Liver (tissue), 9 donors: ENCODE results near the gene CNTN5. TPM values are rescaled to one million over a fixed set of nuclear protein-coding genes. Genes with fewer than 3 reads are reported as not detected.

Experiments used
- DNase-seq: peaks from one replicate; pipeline ENCODE4 v3.0.0-alpha.2; 2017; ENCODE audit warnings: low spot score
- H3K27ac ChIP-seq, 2 donors: one replicate each; pipeline ENCODE4 v1.7.0; 2013; ENCODE audit warnings: inconsistent platforms in 2 of 2, low read length in 2 of 2, control low read depth in 1 of 2, low read depth in 1 of 2, mild to moderate bottlenecking in 1 of 2
- H3K27me3 ChIP-seq, 4 donors: one replicate each; pipeline versions ENCODE4 v1.6.1 to v1.7.0; 2013; ENCODE audit warnings: low read length in 3 of 4, inconsistent platforms in 1 of 4, mild to moderate bottlenecking in 1 of 4, moderate library complexity in 1 of 4; ENCODE audit not compliant: control insufficient read depth in 4 of 4, insufficient read depth in 4 of 4
- H3K36me3 ChIP-seq, 4 donors: one replicate each; pipeline versions ENCODE4 v1.6.1 to v1.7.0; 2013; ENCODE audit warnings: low read length in 3 of 4, mild to moderate bottlenecking in 3 of 4, low read depth in 1 of 4, moderate library complexity in 1 of 4; ENCODE audit not compliant: control insufficient read depth in 4 of 4, insufficient read depth in 3 of 4
- H3K4me1 ChIP-seq, 4 donors: one replicate each; pipeline versions ENCODE4 v1.6.1 to v1.7.0; 2013; ENCODE audit warnings: low read length in 3 of 4, mild to moderate bottlenecking in 3 of 4, moderate library complexity in 1 of 4; ENCODE audit not compliant: control insufficient read depth in 4 of 4, insufficient read depth in 4 of 4
- H3K4me3 ChIP-seq, 3 donors: one replicate each; pipeline versions ENCODE4 v1.6.1 to v1.7.0; 2013; ENCODE audit warnings: low read length in 3 of 3, control low read depth in 1 of 3, low read depth in 1 of 3, mild to moderate bottlenecking in 1 of 3
- H3K9ac ChIP-seq, 2 donors: one replicate each; pipeline ENCODE4 v1.7.0; 2013; ENCODE audit warnings: low read length in 2 of 2, mild to moderate bottlenecking in 2 of 2, moderate library complexity in 2 of 2, control low read depth in 1 of 2, low read depth in 1 of 2
- H3K9me3 ChIP-seq, 4 donors: one replicate each; pipeline versions ENCODE4 v1.6.1 to v1.7.0; 2013; ENCODE audit warnings: low read length in 3 of 4; ENCODE audit not compliant: control insufficient read depth in 4 of 4
- GABPA ChIP-seq, 2 donors: IDR thresholded peaks in 1 of 2; conservative IDR thresholded peaks in 1 of 2; 2 replicates each; pipeline ENCODE4 v1.6.1; 2016; ENCODE audit warnings: antibody characterized with exemption in 2 of 2, mild to moderate bottlenecking in 1 of 2, moderate library complexity in 1 of 2
- HNF4A ChIP-seq, 2 donors: conservative IDR thresholded peaks; 2 replicates each; pipeline ENCODE4 v1.6.1; 2016; ENCODE audit warnings: antibody characterized with exemption in 2 of 2, mild to moderate bottlenecking in 2 of 2
- HNF4G ChIP-seq: IDR thresholded peaks from 2 replicates; pipeline ENCODE4 v1.6.1; 2016; ENCODE audit warnings: antibody characterized with exemption
- RAD21 ChIP-seq, 2 donors: IDR thresholded peaks; 2 replicates each; pipeline ENCODE4 v1.6.1; 2016; ENCODE audit warnings: antibody characterized with exemption in 2 of 2, mild to moderate bottlenecking in 2 of 2
- RXRA ChIP-seq, 2 donors: IDR thresholded peaks; 2 replicates each; pipeline ENCODE4 v1.6.1; 2017 to 2018; ENCODE audit warnings: antibody characterized with exemption in 2 of 2, mild to moderate bottlenecking in 1 of 2
- WGBS: extraction: QIAGEN DNeasy Blood & Tissue Kit; methylation state at CpG from one replicate; pipeline ENCODE4 v1.1.7; 2013; 5-methylcytosine and 5-hydroxymethylcytosine counted together
- polyA plus RNA-seq, 2 donors: library from polyadenylated mRNA; stranded (reverse) in 1 of 2; unstranded in 1 of 2; fragments of 200-250 nt in 1 of 2; fragments of >200 nt in 1 of 2; fragmentation: Nextera tagmentation in 1 of 2; extraction: Ambion mirVana in 1 of 2; gene quantifications; one replicate each; pipeline versions ENCODE4 v1.2.1 to v1.2.3, GENCODE V29; 2013 to 2015
- total RNA-seq, 2 donors: library from RNA; depleted of rRNA; stranded (reverse); fragments of >200 nt; gene quantifications; one replicate each; pipeline ENCODE4 v1.2.3, GENCODE V29; 2014
- TF ChIP-seq, protein P1 (sequence below): IDR thresholded peaks from 2 replicates; pipeline ENCODE4 v1.6.1; 2016; ENCODE audit warnings: antibody characterized with exemption, mild to moderate bottlenecking
- TF ChIP-seq, protein P2 (sequence below): IDR thresholded peaks from 2 replicates; pipeline ENCODE4 v1.6.1; 2016; ENCODE audit warnings: antibody characterized with exemption
- donor health status: healthy.
- donor health status: healthy.
- donor health status: healthy.
- donor health status: healthy.
- donor health status: healthy.

CNTN5 gene
- total and polyA plus RNA-seq, 4 donors, result 0.01 to 0.08 (median 0.04) TPM

DNA sequence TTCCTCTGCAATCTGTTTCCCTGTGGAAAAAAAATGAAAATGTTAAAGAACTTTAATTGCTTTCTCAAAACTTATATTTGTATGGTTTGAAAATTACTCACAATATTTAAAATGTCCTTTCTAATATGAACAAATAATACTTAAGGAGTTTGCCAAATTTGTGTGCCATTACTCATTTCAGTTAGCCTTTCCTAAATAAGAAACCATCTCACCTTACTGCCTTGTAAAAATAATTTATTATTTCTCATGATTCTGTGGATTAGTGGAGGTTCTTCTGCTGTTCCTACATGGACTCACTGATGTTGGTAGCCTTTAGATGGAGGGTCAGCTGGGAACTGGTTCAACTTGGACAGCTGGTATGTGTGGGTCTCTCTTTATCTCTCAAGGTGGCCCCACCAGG is 428.6 kb downstream of the CNTN5 start:
- Histone ChIP-seq H3K9me3 (peaks cover 0 to 1% (median 0%) of the 10 kb centered on the region in 4 donors), H3K4me1 (no peaks in the 10 kb centered on the region), H3K27ac (no peak overlapping the region), H3K27me3 (no peaks in the 10 kb centered on the region), H3K9ac (no peak overlapping the region), H3K36me3 (no peaks in the 10 kb centered on the region), H3K4me3 (no peak overlapping the region)
- TF ChIP-seq RXRA (IDR thresholded peaks at IDR 0.05), result no peak
- TF ChIP-seq, protein P1, sequence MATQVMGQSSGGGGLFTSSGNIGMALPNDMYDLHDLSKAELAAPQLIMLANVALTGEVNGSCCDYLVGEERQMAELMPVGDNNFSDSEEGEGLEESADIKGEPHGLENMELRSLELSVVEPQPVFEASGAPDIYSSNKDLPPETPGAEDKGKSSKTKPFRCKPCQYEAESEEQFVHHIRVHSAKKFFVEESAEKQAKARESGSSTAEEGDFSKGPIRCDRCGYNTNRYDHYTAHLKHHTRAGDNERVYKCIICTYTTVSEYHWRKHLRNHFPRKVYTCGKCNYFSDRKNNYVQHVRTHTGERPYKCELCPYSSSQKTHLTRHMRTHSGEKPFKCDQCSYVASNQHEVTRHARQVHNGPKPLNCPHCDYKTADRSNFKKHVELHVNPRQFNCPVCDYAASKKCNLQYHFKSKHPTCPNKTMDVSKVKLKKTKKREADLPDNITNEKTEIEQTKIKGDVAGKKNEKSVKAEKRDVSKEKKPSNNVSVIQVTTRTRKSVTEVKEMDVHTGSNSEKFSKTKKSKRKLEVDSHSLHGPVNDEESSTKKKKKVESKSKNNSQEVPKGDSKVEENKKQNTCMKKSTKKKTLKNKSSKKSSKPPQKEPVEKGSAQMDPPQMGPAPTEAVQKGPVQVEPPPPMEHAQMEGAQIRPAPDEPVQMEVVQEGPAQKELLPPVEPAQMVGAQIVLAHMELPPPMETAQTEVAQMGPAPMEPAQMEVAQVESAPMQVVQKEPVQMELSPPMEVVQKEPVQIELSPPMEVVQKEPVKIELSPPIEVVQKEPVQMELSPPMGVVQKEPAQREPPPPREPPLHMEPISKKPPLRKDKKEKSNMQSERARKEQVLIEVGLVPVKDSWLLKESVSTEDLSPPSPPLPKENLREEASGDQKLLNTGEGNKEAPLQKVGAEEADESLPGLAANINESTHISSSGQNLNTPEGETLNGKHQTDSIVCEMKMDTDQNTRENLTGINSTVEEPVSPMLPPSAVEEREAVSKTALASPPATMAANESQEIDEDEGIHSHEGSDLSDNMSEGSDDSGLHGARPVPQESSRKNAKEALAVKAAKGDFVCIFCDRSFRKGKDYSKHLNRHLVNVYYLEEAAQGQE, result no peak
- TF ChIP-seq HNF4A (conservative IDR thresholded peaks at IDR 0.05), result no peak
- TF ChIP-seq, protein P2, sequence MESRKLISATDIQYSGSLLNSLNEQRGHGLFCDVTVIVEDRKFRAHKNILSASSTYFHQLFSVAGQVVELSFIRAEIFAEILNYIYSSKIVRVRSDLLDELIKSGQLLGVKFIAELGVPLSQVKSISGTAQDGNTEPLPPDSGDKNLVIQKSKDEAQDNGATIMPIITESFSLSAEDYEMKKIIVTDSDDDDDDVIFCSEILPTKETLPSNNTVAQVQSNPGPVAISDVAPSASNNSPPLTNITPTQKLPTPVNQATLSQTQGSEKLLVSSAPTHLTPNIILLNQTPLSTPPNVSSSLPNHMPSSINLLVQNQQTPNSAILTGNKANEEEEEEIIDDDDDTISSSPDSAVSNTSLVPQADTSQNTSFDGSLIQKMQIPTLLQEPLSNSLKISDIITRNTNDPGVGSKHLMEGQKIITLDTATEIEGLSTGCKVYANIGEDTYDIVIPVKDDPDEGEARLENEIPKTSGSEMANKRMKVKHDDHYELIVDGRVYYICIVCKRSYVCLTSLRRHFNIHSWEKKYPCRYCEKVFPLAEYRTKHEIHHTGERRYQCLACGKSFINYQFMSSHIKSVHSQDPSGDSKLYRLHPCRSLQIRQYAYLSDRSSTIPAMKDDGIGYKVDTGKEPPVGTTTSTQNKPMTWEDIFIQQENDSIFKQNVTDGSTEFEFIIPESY, result no peak
- DNase-seq, result no peak

DNA sequence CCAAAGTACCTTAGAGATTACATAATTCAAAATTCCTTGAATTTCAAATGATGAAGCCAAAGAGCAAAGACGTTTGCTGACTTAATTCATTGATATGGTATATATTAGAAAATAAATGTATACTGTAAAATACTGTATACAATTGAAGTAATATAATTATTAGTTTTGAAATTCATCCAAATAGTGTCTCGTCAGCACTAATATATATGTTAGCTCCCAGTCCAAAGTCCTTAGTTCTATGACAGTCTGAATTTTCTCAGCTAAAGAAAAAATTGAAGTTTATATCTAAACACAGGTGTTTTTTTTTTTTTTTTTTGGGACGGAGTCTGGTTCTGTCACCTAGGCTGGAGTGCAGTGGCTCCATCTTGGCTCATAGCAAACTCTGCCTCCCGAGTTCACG is 431.3 kb downstream of the CNTN5 start:
- DNase-seq, result no peak
- Histone ChIP-seq H3K27me3 (no peaks in the 10 kb centered on the region), H3K27ac (no peak overlapping the region), H3K4me3 (no peak overlapping the region), H3K4me1 (no peaks in the 10 kb centered on the region), H3K9ac (no peak overlapping the region), H3K9me3 (peaks cover 0 to 1% (median 0%) of the 10 kb centered on the region in 4 donors), H3K36me3 (no peaks in the 10 kb centered on the region)
- TF ChIP-seq GABPA (IDR thresholded peaks at IDR 0.05 in 1 of 2, conservative IDR thresholded peaks at IDR 0.05 in 1 of 2), result no peak
- TF ChIP-seq, protein P2, result no peak
- no peak for TF ChIP-seq RAD21 (IDR thresholded peaks at IDR 0.05)
- no peak for TF ChIP-seq HNF4G
- TF ChIP-seq, protein P1, result no peak
- WGBS, result 80% methylated on average over 5 of the region's 5 CpGs
